Endothelial cell (in vitro differentiated cells): Measurements from ENCODE around the gene NTSR2. TPM values are rescaled to one million over a fixed set of nuclear protein-coding genes. Genes with fewer than 3 reads are reported as not detected.

Experiments used
- DNase-seq: peaks from one replicate; pipeline ENCODE4 v3.0.0; 2021; ENCODE audit warnings: low spot score
- H3K27ac Mint-ChIP-seq: one replicate; pipeline ENCODE4 v1.8.0; 2021; ENCODE audit warnings: mixed read lengths, inconsistent platforms; ENCODE audit not compliant: unreplicated experiment
- H3K27me3 Mint-ChIP-seq: one replicate; pipeline ENCODE4 v1.8.0; 2021; ENCODE audit warnings: mild to moderate bottlenecking, moderate library complexity, mixed read lengths, inconsistent platforms; ENCODE audit not compliant: unreplicated experiment
- H3K36me3 Mint-ChIP-seq: one replicate; pipeline ENCODE4 v1.8.0; 2021; ENCODE audit warnings: mild to moderate bottlenecking, low read depth, mixed read lengths, inconsistent platforms; ENCODE audit not compliant: unreplicated experiment
- H3K4me1 Mint-ChIP-seq: one replicate; pipeline ENCODE4 v1.8.0; 2021; ENCODE audit warnings: mild to moderate bottlenecking, mixed read lengths, inconsistent platforms; ENCODE audit not compliant: unreplicated experiment
- H3K4me3 Mint-ChIP-seq: one replicate; pipeline ENCODE4 v1.8.0; 2021; ENCODE audit warnings: mild to moderate bottlenecking, mixed read lengths, inconsistent platforms; ENCODE audit not compliant: unreplicated experiment
- H3K9me3 Mint-ChIP-seq: one replicate; pipeline ENCODE4 v1.8.0; 2021; ENCODE audit warnings: mixed read lengths, inconsistent platforms; ENCODE audit not compliant: unreplicated experiment
- total RNA-seq: library from RNA; stranded (reverse); fragmentation: NEBNext Ultra II Directional; extraction: Animal tissue kit (Norgen Biotek cat#: 25700); gene quantifications from one replicate; pipeline ENCODE4 v1.2.1, GENCODE V29; 2021; ENCODE audit not compliant: unreplicated experiment
- TF ChIP-seq, protein P1 (sequence below): fragments of 200-600 bp; sonication (generic); IDR thresholded peaks from one replicate; pipeline ENCODE4 v1.5.0; 2021; ENCODE audit warnings: antibody characterized with exemption; ENCODE audit not compliant: unreplicated experiment

The NTSR2 gene
- total RNA-seq, 1 donor from 2014 or later: not detected

DNA sequence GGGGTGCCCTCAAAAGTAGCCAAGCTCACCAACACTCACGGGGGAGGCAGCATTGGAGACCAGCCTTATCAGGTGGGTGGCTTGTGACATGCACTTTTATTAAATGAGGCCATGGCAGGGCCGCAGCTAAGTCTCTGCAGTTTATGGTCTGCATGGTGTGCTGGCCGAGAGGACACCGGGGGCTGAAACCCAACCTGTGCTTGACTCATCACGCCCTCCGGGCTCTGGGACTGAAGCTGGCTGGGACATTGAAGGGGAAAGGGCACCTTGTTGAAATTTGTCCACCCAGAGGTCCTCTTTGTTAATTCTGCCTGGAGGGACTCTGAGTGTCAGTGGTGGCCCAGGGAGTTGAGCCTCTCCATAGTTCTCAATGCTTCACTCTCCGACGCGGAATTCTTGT lies 17.7 kb upstream of the NTSR2 start:
- TF ChIP-seq, protein P1, sequence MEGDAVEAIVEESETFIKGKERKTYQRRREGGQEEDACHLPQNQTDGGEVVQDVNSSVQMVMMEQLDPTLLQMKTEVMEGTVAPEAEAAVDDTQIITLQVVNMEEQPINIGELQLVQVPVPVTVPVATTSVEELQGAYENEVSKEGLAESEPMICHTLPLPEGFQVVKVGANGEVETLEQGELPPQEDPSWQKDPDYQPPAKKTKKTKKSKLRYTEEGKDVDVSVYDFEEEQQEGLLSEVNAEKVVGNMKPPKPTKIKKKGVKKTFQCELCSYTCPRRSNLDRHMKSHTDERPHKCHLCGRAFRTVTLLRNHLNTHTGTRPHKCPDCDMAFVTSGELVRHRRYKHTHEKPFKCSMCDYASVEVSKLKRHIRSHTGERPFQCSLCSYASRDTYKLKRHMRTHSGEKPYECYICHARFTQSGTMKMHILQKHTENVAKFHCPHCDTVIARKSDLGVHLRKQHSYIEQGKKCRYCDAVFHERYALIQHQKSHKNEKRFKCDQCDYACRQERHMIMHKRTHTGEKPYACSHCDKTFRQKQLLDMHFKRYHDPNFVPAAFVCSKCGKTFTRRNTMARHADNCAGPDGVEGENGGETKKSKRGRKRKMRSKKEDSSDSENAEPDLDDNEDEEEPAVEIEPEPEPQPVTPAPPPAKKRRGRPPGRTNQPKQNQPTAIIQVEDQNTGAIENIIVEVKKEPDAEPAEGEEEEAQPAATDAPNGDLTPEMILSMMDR: no peak
- H3K27me3 Mint-ChIP-seq: peaks cover 6% of the 10 kb centered on the region

DNA sequence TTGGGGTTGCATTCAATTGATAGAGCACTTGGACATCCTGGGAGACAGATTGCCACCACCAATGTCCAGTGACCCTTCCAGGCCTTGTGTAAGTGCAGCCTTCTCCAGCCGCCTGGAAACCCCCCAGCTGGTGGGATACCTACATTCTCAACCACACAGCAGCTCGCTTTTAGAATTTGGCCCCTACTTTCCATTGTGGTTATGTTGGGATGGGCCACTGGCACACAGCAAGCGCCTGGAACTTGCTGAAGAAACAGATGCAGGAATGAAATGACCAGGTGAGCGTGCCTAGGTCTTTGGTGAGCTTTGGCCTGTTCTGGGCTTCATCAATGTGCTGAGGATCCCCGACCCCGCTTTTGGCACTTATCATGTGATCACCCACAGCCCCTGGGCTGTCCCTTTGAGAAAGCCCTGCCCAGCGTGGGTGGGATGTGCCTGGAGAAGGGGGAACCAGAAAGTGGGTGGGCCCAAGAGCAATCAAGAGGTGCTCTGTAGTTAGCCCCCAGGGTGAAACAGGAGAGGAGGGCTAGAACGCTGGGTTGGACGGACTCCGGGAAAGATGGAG lies 16.0 kb upstream of the NTSR2 start:
- DNase-seq: no peak
- peaks cover 14% of the 10 kb centered on the region for H3K27me3 Mint-ChIP-seq
- H3K27ac Mint-ChIP-seq: no peak overlapping the region
- no peak overlapping the region for H3K4me3 Mint-ChIP-seq
- TF ChIP-seq, protein P1: no peak
- no peaks in the 10 kb centered on the region for H3K9me3 Mint-ChIP-seq
- peaks cover 4% of the 10 kb centered on the region for H3K36me3 Mint-ChIP-seq
- peaks cover 22% of the 10 kb centered on the region for H3K4me1 Mint-ChIP-seq

More for the DNA sequence above, 17.7 kb upstream of the NTSR2 start:
- peaks cover 13% of the 10 kb centered on the region for H3K4me1 Mint-ChIP-seq
- H3K27ac Mint-ChIP-seq: no peak overlapping the region
- no peak overlapping the region for H3K4me3 Mint-ChIP-seq
- peaks cover 4% of the 10 kb centered on the region for H3K36me3 Mint-ChIP-seq
- H3K9me3 Mint-ChIP-seq: no peaks in the 10 kb centered on the region
- DNase-seq: no peak

DNA sequence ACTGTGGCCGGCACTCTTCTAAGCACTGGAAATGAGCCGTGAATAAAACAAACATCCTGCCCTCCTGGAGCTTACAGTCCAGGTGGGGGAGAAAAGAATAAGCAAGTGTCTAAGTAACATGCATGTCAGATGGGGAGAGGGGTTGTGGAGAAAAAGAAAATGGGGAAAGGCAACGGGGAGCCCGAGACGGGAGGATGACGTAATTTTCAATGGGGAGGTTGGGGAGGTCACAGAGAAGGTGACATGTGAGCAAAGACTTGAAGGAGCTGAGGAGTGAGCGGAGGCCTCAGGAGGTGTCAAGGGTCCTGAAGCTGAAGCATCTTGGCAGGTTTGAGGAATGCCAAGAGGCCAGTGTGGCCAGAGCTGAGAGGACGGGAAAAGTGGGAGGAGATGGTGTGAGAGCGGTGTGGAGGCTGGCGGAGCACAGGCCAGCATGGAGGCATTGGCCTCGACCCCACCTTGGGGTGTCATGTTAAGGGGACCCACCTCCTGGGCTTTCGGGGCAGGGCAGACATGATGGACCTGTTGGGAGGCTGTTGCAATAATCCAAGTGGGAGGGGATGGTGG lies 15.0 kb upstream of the NTSR2 start:
- Mint-ChIP-seq H3K4me1 (peaks cover 25% of the 10 kb centered on the region), H3K36me3 (peaks cover 4% of the 10 kb centered on the region), H3K9me3 (no peaks in the 10 kb centered on the region), H3K27me3 (peaks cover 14% of the 10 kb centered on the region), H3K27ac (no peak overlapping the region), H3K4me3 (no peak overlapping the region)
- TF ChIP-seq, protein P1: no peak
- DNase-seq: no peak

DNA sequence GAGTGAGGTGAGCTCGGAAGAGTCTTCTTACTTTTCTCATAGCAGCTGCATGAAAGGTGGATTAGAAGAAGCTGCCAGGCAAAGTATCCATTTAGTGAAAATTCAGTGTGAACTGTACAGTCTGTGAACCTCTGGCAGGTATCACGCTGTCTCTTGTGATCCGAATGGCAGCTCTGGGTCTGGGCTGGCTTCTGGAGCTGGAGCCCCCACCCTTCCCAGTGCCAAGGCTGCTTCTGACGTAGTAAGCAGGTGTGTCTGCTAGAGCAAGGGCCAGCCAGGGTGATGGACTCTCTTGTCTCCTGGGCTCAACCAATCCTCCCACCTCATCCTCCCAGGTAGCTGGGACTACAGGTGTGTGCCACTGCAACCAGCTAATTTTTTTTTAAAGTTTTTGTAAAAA lies 14.0 kb upstream of the NTSR2 start:
- peaks cover 4% of the 10 kb centered on the region for H3K36me3 Mint-ChIP-seq
- no peak for DNase-seq
- H3K27me3 Mint-ChIP-seq: peaks cover 19% of the 10 kb centered on the region
- H3K9me3 Mint-ChIP-seq: no peaks in the 10 kb centered on the region
- H3K4me1 Mint-ChIP-seq: peaks cover 25% of the 10 kb centered on the region
- TF ChIP-seq, protein P1: no peak
- H3K27ac Mint-ChIP-seq: no peak overlapping the region
- no peak overlapping the region for H3K4me3 Mint-ChIP-seq

DNA sequence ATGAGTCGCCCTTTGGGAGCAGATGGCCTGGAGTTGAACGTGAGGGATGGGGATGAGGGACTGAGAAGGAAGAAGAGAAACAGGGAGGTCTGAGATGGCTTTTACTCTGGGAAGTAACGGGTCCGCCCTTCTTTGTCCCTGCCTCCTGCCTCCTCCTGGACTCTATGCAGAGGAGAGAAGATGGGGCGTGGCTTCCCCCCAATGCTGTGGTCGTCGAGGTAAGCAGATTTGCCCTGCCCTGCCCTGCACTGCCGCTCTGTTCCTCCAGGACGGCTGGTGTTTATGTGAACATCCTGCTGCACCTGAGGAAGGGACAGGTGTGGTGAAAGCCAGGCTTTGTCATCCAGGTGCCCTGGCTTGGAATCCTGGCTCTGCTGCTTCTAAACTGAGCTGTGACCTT lies 13.5 kb upstream of the NTSR2 start:
- Mint-ChIP-seq H3K27me3 (peaks cover 19% of the 10 kb centered on the region), H3K9me3 (no peaks in the 10 kb centered on the region), H3K27ac (no peak overlapping the region), H3K36me3 (peaks cover 4% of the 10 kb centered on the region), H3K4me1 (peaks cover 25% of the 10 kb centered on the region), H3K4me3 (no peak overlapping the region)
- TF ChIP-seq, protein P1: no peak
- DNase-seq: no peak
